Activated naive CD8-positive, alpha-beta T cell (primary cell): ENCODE data around the gene ABCC6.
"Not testable (repeated sequence)": the region's sequence is repeated elsewhere in the genome, so short reads cannot be mapped to it uniquely, and the experiment has no call there.

ENCODE experiments used
- H3K27ac Mint-ChIP-seq: one replicate; pipeline ENCODE4 v1.8.0; 2021; ENCODE audit warnings: mixed read lengths
- H3K27me3 Mint-ChIP-seq: one replicate; pipeline ENCODE4 v1.8.0; 2021; ENCODE audit warnings: mixed read lengths
- H3K36me3 Mint-ChIP-seq: one replicate; pipeline ENCODE4 v1.8.0; 2021; ENCODE audit warnings: mixed read lengths
- H3K4me1 Mint-ChIP-seq: one replicate; pipeline ENCODE4 v1.8.0; 2021; ENCODE audit warnings: low read depth, mixed read lengths
- H3K4me3 Mint-ChIP-seq: one replicate; pipeline ENCODE4 v1.8.0; 2021; ENCODE audit warnings: mild to moderate bottlenecking, mixed read lengths
- H3K9me3 Mint-ChIP-seq: one replicate; pipeline ENCODE4 v1.8.0; 2021; ENCODE audit warnings: low read depth, mixed read lengths

Gene ABCC6

GRCh38 chr16:16163571-16163970 lies 59.7 kb downstream of the ABCC6 start:
- Mint-ChIP-seq H3K4me3 (no peak overlapping the region), H3K27me3 (peaks cover 1% of the 10 kb centered on the region), H3K36me3 (peaks cover 2% of the 10 kb centered on the region), H3K9me3 (peaks cover 1% of the 10 kb centered on the region), H3K4me1 (no peaks in the 10 kb centered on the region), H3K27ac (no peak overlapping the region)

GRCh38 chr16:16163109-16163508 lies 60.2 kb downstream of the ABCC6 start:
- no peaks in the 10 kb centered on the region for H3K4me1 Mint-ChIP-seq
- H3K36me3 Mint-ChIP-seq, result peaks cover 2% of the 10 kb centered on the region
- H3K27me3 Mint-ChIP-seq, result peaks cover 1% of the 10 kb centered on the region
- no peak overlapping the region for H3K4me3 Mint-ChIP-seq
- H3K9me3 Mint-ChIP-seq, result peaks cover 5% of the 10 kb centered on the region
- H3K27ac Mint-ChIP-seq, result no peak overlapping the region

- no peak overlapping the region for H3K27ac Mint-ChIP-seq
These were observed 60.7 kb downstream of the ABCC6 start for GRCh38 chr16:16162591-16162990.

GRCh38 chr16:16161840-16162239 lies 61.5 kb downstream of the ABCC6 start:
- not testable (repeated sequence) for H3K27me3 Mint-ChIP-seq, H3K36me3 Mint-ChIP-seq, H3K4me3 Mint-ChIP-seq, H3K9me3 Mint-ChIP-seq, H3K27ac Mint-ChIP-seq, H3K4me1 Mint-ChIP-seq

More at GRCh38 chr16:16162591-16162990, 60.7 kb downstream of the ABCC6 start:
- H3K4me1 Mint-ChIP-seq, result no peaks in the 10 kb centered on the region
- peaks cover 2% of the 10 kb centered on the region for H3K36me3 Mint-ChIP-seq
- peaks cover 1% of the 10 kb centered on the region for H3K27me3 Mint-ChIP-seq
- H3K4me3 Mint-ChIP-seq, result no peak overlapping the region
- H3K9me3 Mint-ChIP-seq, result peaks cover 5% of the 10 kb centered on the region

- no peak overlapping the region for H3K4me3 Mint-ChIP-seq
- peaks cover 2% of the 10 kb centered on the region for H3K36me3 Mint-ChIP-seq
- no peaks in the 10 kb centered on the region for H3K4me1 Mint-ChIP-seq
- H3K27me3 Mint-ChIP-seq, result peaks cover 1% of the 10 kb centered on the region
- no peak overlapping the region for H3K27ac Mint-ChIP-seq
- H3K9me3 Mint-ChIP-seq, result peaks cover 5% of the 10 kb centered on the region
These were observed 62.0 kb downstream of the ABCC6 start for GRCh38 chr16:16161319-16161718.

GRCh38 chr16:16159662-16160061 lies 63.6 kb downstream of the ABCC6 start:
- Mint-ChIP-seq H3K9me3 (peaks cover 5% of the 10 kb centered on the region), H3K27me3 (peaks cover 1% of the 10 kb centered on the region), H3K36me3 (peaks cover 2% of the 10 kb centered on the region), H3K4me3 (no peak overlapping the region), H3K27ac (no peak overlapping the region), H3K4me1 (no peaks in the 10 kb centered on the region)

- peaks cover 2% of the 10 kb centered on the region for H3K36me3 Mint-ChIP-seq
These were observed 64.4 kb downstream of the ABCC6 start for GRCh38 chr16:16158741-16159374.

GRCh38 chr16:16158082-16158658 lies 65.1 kb downstream of the ABCC6 start:
- Mint-ChIP-seq H3K27ac (no peak overlapping the region), H3K36me3 (peaks cover 2% of the 10 kb centered on the region), H3K27me3 (peaks cover 1% of the 10 kb centered on the region), H3K4me1 (no peaks in the 10 kb centered on the region), H3K4me3 (no peak overlapping the region), H3K9me3 (peaks cover 5% of the 10 kb centered on the region)

More at GRCh38 chr16:16158741-16159374, 64.4 kb downstream of the ABCC6 start:
- Mint-ChIP-seq H3K4me3 (no peak overlapping the region), H3K27me3 (peaks cover 1% of the 10 kb centered on the region), H3K9me3 (peaks cover 5% of the 10 kb centered on the region), H3K4me1 (no peaks in the 10 kb centered on the region), H3K27ac (no peak overlapping the region)

- H3K27ac Mint-ChIP-seq, result no peak overlapping the region
- no peaks in the 10 kb centered on the region for H3K4me1 Mint-ChIP-seq
- H3K27me3 Mint-ChIP-seq, result peaks cover 1% of the 10 kb centered on the region
- peaks cover 2% of the 10 kb centered on the region for H3K36me3 Mint-ChIP-seq
- no peak overlapping the region for H3K4me3 Mint-ChIP-seq
- peaks cover 5% of the 10 kb centered on the region for H3K9me3 Mint-ChIP-seq
These were observed 66.1 kb downstream of the ABCC6 start for GRCh38 chr16:16157166-16157565.

- no peaks in the 10 kb centered on the region for H3K4me1 Mint-ChIP-seq
- no peaks in the 10 kb centered on the region for H3K27me3 Mint-ChIP-seq
- peaks cover 5% of the 10 kb centered on the region for H3K9me3 Mint-ChIP-seq
- peaks cover 2% of the 10 kb centered on the region for H3K36me3 Mint-ChIP-seq
- H3K4me3 Mint-ChIP-seq, result no peak overlapping the region
- no peak overlapping the region for H3K27ac Mint-ChIP-seq
These were observed 68.1 kb downstream of the ABCC6 start for GRCh38 chr16:16155234-16155633.

GRCh38 chr16:16154281-16154951 lies 68.9 kb downstream of the ABCC6 start:
- no peaks in the 10 kb centered on the region for H3K27me3 Mint-ChIP-seq
- H3K4me3 Mint-ChIP-seq, result no peak overlapping the region
- no peaks in the 10 kb centered on the region for H3K4me1 Mint-ChIP-seq
- no peak overlapping the region for H3K27ac Mint-ChIP-seq
- no peaks in the 10 kb centered on the region for H3K36me3 Mint-ChIP-seq
- H3K9me3 Mint-ChIP-seq, result peaks cover 5% of the 10 kb centered on the region

- H3K9me3 Mint-ChIP-seq, H3K4me3 Mint-ChIP-seq, H3K27ac Mint-ChIP-seq, H3K36me3 Mint-ChIP-seq, H3K27me3 Mint-ChIP-seq, H3K4me1 Mint-ChIP-seq: not testable (repeated sequence)
These were observed 70.3 kb downstream of the ABCC6 start for GRCh38 chr16:16153000-16153399.

- no peak overlapping the region for H3K4me3 Mint-ChIP-seq
- H3K9me3 Mint-ChIP-seq, result no peaks in the 10 kb centered on the region
- no peaks in the 10 kb centered on the region for H3K36me3 Mint-ChIP-seq
- H3K27me3 Mint-ChIP-seq, result no peaks in the 10 kb centered on the region
- no peak overlapping the region for H3K27ac Mint-ChIP-seq
- no peaks in the 10 kb centered on the region for H3K4me1 Mint-ChIP-seq
These were observed 72.0 kb downstream of the ABCC6 start for GRCh38 chr16:16151315-16151714.

- H3K4me1 Mint-ChIP-seq, result no peaks in the 10 kb centered on the region
- no peaks in the 10 kb centered on the region for H3K27me3 Mint-ChIP-seq
- H3K36me3 Mint-ChIP-seq, result no peaks in the 10 kb centered on the region
- H3K9me3 Mint-ChIP-seq, result no peaks in the 10 kb centered on the region
- no peak overlapping the region for H3K27ac Mint-ChIP-seq
- H3K4me3 Mint-ChIP-seq, result no peak overlapping the region
These were observed 72.5 kb downstream of the ABCC6 start for GRCh38 chr16:16150878-16151152.

GRCh38 chr16:16150117-16150877 lies 73.0 kb downstream of the ABCC6 start:
- Mint-ChIP-seq H3K27ac (no peak overlapping the region), H3K9me3 (no peaks in the 10 kb centered on the region), H3K36me3 (peaks cover 2% of the 10 kb centered on the region), H3K27me3 (no peaks in the 10 kb centered on the region), H3K4me1 (no peaks in the 10 kb centered on the region), H3K4me3 (no peak overlapping the region)
